Effector CD4-positive, alpha-beta T cell (primary cell): ENCODE measurements around the gene AIG1.
"Not testable (repeated sequence)": the region's sequence is repeated elsewhere in the genome, so short reads cannot be mapped to it uniquely, and the experiment has no call there.

ENCODE experiments used
- DNase-seq: peaks from one replicate; pipeline ENCODE4 v3.0.0-alpha.2; 2020

The AIG1 gene

GRCh38 chr6:143058987-143059386 is 1.7 kb upstream of the AIG1 start:
- DNase-seq, result no peak

GRCh38 chr6:143059663-143060353 is 881 bp upstream of the AIG1 start:
- DNase-seq, result no peak

- DNase-seq, result peak; percentile 67
Observed at GRCh38 chr6:143060354-143060805, 309 bp upstream of the AIG1 start.

GRCh38 chr6:143061597-143062385 is 1.1 kb downstream of the AIG1 start:
- DNase-seq, result no peak

GRCh38 chr6:143062551-143062950 is 1.9 kb downstream of the AIG1 start:
- DNase-seq, result no peak

GRCh38 chr6:143063631-143064030 is 2.9 kb downstream of the AIG1 start:
- no peak for DNase-seq

- DNase-seq, result no peak
Observed at GRCh38 chr6:143064271-143064670, 3.6 kb downstream of the AIG1 start.

- no peak for DNase-seq
Observed at GRCh38 chr6:143064951-143065683, 4.4 kb downstream of the AIG1 start.

GRCh38 chr6:143068001-143068400 is 7.3 kb downstream of the AIG1 start:
- DNase-seq, result no peak

GRCh38 chr6:143074101-143074500 is 13.4 kb downstream of the AIG1 start:
- no peak for DNase-seq

- no peak for DNase-seq
Observed at GRCh38 chr6:143074670-143075318, 14.1 kb downstream of the AIG1 start.

GRCh38 chr6:143078468-143079324 is 18.0 kb downstream of the AIG1 start:
- DNase-seq, result no peak

GRCh38 chr6:143079325-143079640 is 18.6 kb downstream of the AIG1 start:
- DNase-seq, result no peak

- not testable (repeated sequence) for DNase-seq
Observed at GRCh38 chr6:143082274-143082673, 21.6 kb downstream of the AIG1 start.

GRCh38 chr6:143084019-143084418 is 23.3 kb downstream of the AIG1 start:
- DNase-seq, result not testable (repeated sequence)

GRCh38 chr6:143087335-143087734 is 26.6 kb downstream of the AIG1 start:
- not testable (repeated sequence) for DNase-seq

- DNase-seq, result no peak
Observed at GRCh38 chr6:143087856-143088255, 27.2 kb downstream of the AIG1 start.

GRCh38 chr6:143090314-143091044 is 29.8 kb downstream of the AIG1 start:
- DNase-seq, result no peak

GRCh38 chr6:143092768-143093167 is 32.1 kb downstream of the AIG1 start:
- DNase-seq, result no peak

- no peak for DNase-seq
Observed at GRCh38 chr6:143093290-143093689, 32.6 kb downstream of the AIG1 start.

GRCh38 chr6:143096403-143096802 is 35.7 kb downstream of the AIG1 start:
- DNase-seq, result no peak
